Cardiac septum (tissue), 1 donor: ENCODE results near the gene GJD3. TPM values are rescaled to one million over a fixed set of nuclear protein-coding genes. Genes with fewer than 3 reads are reported as not detected.
"Not testable (repeated sequence)": the region's sequence is repeated elsewhere in the genome, so short reads cannot be mapped to it uniquely, and the experiment has no call there.

Experiments used
- DNase-seq: peaks from one replicate; pipeline ENCODE4 v3.0.0-alpha.2; 2020; ENCODE audit warnings: low spot score
- intact Hi-C: fragments of 100-400 bp; cut with DNase I; formaldehyde crosslinking; loops from one replicate; pipeline ENCODE4 v1.14.0; 2022
- long read RNA-seq: library from polyadenylated mRNA; unstranded; transcript quantifications from one replicate; pipeline ENCODE4 v2.0.0, GENCODE V29; 2021
- total RNA-seq: library from RNA; stranded (reverse); fragmentation: NEBNext Ultra II Directional; extraction: Animal tissue kit (Norgen Biotek cat#: 25700); gene quantifications from one replicate; pipeline ENCODE4 v1.2.1, GENCODE V29; 2021
- donor health status: DM: no; HTN: no; CAD: no.

The GJD3 gene
- total RNA-seq, result 2.6 TPM
- long read RNA-seq, partial matches to known transcripts, result 0 of 1 reads
- long read RNA-seq, other reads (novel, unspliced or antisense), result 0 of 1 reads

GRCh38 chr17:40364121-40364861, at the start of gene GJD3:
TSS of gene GJD3 (minus strand) at chr17:40364737. CDS start at chr17:40363815, 922 bp downstream.
- DNase-seq, result no peak
- intact Hi-C loops, result loop anchor here (5.0 kb wide), 1 partner anchor 33 kb away; no protein-coding TSS in a partner anchor

GRCh38 chr17:40414312-40414711, 49.8 kb upstream of the GJD3 start:
- DNase-seq, intact Hi-C loops: not testable (repeated sequence)

GRCh38 chr17:40412880-40413279, 48.3 kb upstream of the GJD3 start:
- intact Hi-C loops, result no loop called here
- no peak for DNase-seq

GRCh38 chr17:40411821-40412220, 47.3 kb upstream of the GJD3 start:
- DNase-seq, result no peak
- intact Hi-C loops, result no loop called here

GRCh38 chr17:40410082-40410481, 45.5 kb upstream of the GJD3 start:
- intact Hi-C loops, result no loop called here
- DNase-seq, result no peak

GRCh38 chr17:40409540-40409939, 45.0 kb upstream of the GJD3 start:
- intact Hi-C loops, result loop anchor here (10.0 kb wide), 1 partner anchor 65 kb away; no protein-coding TSS in a partner anchor
- not testable (repeated sequence) for DNase-seq

- DNase-seq, result no peak
- intact Hi-C loops, result loop anchor here (10.0 kb wide), 1 partner anchor 67 kb away; no protein-coding TSS in a partner anchor
These were observed 42.9 kb upstream of the GJD3 start for GRCh38 chr17:40407460-40407859.

- intact Hi-C loops, result loop anchor here (5.0 to 10.0 kb wide), 2 partner anchors 71 to 158 kb away; no protein-coding TSS in a partner anchor
These were observed 39.5 kb upstream of the GJD3 start for GRCh38 chr17:40404003-40404402.

GRCh38 chr17:40402668-40403067, 38.1 kb upstream of the GJD3 start:
- no peak for DNase-seq
- intact Hi-C loops, result loop anchor here (5.0 to 10.0 kb wide), 2 partner anchors 72 to 160 kb away; no protein-coding TSS in a partner anchor

More at GRCh38 chr17:40404003-40404402, 39.5 kb upstream of the GJD3 start:
- no peak for DNase-seq

- intact Hi-C loops, result loop anchor here (1.0 to 5.0 kb wide), 2 partner anchors 37 to 133 kb away; partner anchors contain the start of gene GJD3
- no peak for DNase-seq
These were observed 34.6 kb upstream of the GJD3 start for GRCh38 chr17:40399185-40399584.

GRCh38 chr17:40386555-40386954, 22.0 kb upstream of the GJD3 start:
- DNase-seq, intact Hi-C loops: not testable (repeated sequence)

- no peak for DNase-seq
- intact Hi-C loops, result no loop called here
These were observed 17.7 kb upstream of the GJD3 start for GRCh38 chr17:40382251-40382650.

GRCh38 chr17:40378966-40379365, 14.4 kb upstream of the GJD3 start:
- intact Hi-C loops, result no loop called here
- no peak for DNase-seq

- intact Hi-C loops, result no loop called here
- no peak for DNase-seq
These were observed 13.3 kb upstream of the GJD3 start for GRCh38 chr17:40377832-40378231.

GRCh38 chr17:40376541-40376940, 12.0 kb upstream of the GJD3 start:
- DNase-seq, intact Hi-C loops: not testable (repeated sequence)

GRCh38 chr17:40375786-40376185, 11.2 kb upstream of the GJD3 start:
- DNase-seq, result not testable (repeated sequence)

GRCh38 chr17:40374821-40375498, 10.4 kb upstream of the GJD3 start:
- intact Hi-C loops, result no loop called here
- DNase-seq, result no peak

More at GRCh38 chr17:40375786-40376185, 11.2 kb upstream of the GJD3 start:
- intact Hi-C loops, result not testable (repeated sequence)

GRCh38 chr17:40373999-40374398, 9.5 kb upstream of the GJD3 start:
- intact Hi-C loops, result no loop called here
- DNase-seq, result no peak

GRCh38 chr17:40373324-40373723, 8.8 kb upstream of the GJD3 start:
- DNase-seq, result no peak
- intact Hi-C loops, result no loop called here

GRCh38 chr17:40372644-40373043, 8.1 kb upstream of the GJD3 start:
- intact Hi-C loops, DNase-seq: not testable (repeated sequence)
